GM12892 (cell line): ENCODE results near the gene FCGBP.

ENCODE experiments used
- POLR2A ChIP-seq: IDR thresholded peaks from 2 replicates; pipeline ENCODE4 v1.6.1; 2011; ENCODE audit warnings: low read depth, low read length, control low read depth
- POLR2AphosphoS5 ChIP-seq: IDR thresholded peaks from 2 replicates; pipeline ENCODE4 v1.6.1; 2011; ENCODE audit warnings: low read depth, low read length, control low read depth
- TAF1 ChIP-seq: IDR thresholded peaks from 2 replicates; pipeline ENCODE4 v1.6.1; 2011; ENCODE audit warnings: low read depth, mild to moderate bottlenecking, control low read depth, low read length, borderline replicate concordance

DNA sequence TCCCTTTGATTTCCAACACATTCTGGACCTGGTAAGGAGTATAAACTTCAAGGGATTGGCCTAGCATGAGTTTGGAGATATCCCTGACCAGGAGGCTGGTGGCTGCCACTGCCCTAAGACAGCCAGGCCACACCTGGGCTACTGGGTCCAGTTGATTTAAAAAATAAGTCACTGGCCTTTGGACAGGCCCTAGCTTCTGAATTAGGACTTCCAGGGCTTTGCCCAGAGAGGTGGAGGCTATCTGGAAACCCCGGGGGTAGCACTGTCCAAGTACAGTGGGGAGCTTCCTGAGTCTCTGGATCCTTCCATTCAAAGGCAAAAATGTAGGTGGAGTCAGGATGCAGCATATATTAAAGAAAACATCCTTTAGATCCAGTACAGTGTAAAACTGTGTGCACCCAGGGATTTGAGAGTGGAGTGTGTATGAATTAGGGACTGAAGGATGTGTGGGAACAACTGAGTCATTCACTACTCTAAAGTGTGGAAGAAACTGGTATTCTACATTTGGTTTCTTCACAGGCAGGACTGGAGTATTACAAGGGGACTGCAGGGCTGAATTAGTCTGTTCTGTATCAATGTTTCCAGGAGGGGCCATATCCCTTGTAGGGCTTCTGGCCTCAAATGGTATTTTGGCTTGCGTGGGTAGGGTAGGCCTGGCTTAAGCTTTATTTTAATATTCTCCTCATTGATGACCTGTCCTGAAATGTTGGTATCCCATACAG is 14.8 kb upstream of the FCGBP start:
- TF ChIP-seq POLR2A, result no peak
- no peak for TF ChIP-seq TAF1
- no peak for TF ChIP-seq POLR2AphosphoS5
